ENCODE data around the gene RAPGEF5.

The RAPGEF5 gene

DNA sequence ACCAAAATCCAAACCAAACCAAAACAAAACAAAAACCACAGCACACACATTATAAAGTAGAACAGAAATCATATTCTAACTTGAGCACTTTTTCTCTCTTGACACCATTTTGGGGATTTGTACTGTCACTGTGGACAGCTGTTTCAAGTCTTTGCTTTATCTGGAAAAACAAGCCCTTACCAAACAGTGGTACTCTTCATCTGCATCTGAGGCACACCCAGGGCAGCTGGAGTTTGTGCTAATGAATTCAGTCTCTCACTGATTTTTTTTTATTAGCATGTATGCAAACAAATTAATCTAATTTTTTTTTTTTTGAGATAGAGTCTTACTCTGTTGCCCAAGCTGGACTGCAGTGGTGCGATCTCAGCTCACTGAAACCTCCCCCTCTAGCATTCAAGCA is 171.4 kb downstream of the RAPGEF5 start:
- no peak overlapping the region for H3K4me3 ChIP-seq (ENCODE audit: control insufficient read depth, low read depth, low read length)
- TF ChIP-seq, protein P1, sequence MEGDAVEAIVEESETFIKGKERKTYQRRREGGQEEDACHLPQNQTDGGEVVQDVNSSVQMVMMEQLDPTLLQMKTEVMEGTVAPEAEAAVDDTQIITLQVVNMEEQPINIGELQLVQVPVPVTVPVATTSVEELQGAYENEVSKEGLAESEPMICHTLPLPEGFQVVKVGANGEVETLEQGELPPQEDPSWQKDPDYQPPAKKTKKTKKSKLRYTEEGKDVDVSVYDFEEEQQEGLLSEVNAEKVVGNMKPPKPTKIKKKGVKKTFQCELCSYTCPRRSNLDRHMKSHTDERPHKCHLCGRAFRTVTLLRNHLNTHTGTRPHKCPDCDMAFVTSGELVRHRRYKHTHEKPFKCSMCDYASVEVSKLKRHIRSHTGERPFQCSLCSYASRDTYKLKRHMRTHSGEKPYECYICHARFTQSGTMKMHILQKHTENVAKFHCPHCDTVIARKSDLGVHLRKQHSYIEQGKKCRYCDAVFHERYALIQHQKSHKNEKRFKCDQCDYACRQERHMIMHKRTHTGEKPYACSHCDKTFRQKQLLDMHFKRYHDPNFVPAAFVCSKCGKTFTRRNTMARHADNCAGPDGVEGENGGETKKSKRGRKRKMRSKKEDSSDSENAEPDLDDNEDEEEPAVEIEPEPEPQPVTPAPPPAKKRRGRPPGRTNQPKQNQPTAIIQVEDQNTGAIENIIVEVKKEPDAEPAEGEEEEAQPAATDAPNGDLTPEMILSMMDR (conservative IDR thresholded peaks at IDR 0.05; ENCODE audit: control insufficient read depth, insufficient read depth, low read depth, low read length) = no peak
- no peak for DNase-seq (ENCODE audit: low read depth)

DNA sequence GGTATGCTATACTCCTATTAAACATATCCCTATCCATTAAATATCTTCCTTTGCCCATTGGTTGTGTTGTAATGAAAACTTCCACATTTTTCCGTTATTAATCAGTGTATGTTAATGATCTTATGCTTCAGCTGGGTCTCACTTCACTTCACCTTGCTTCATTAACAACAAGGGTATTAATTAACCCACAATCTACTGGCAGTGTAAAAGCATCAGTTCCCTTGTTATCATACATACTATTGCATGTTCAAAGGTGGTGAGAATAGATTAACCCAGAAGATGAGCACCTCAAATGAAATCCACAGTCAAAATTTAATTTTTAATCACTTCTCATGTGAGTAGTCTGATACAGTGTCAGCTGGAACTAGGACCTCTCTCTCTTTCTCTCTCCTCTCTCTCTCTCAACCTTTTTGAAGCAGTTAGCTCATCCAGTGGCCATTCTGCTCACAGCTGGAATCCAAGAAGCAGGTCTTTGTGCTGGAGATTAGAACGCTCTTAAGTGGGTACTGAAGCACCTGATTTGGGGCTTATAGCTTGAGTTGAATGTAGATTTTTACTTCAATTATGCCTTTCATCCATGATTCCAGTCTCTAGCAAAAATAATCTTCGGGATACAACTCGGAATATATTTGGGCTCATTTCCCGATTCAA is 172.3 kb downstream of the RAPGEF5 start:
- H3K4me3 ChIP-seq (ENCODE audit: control insufficient read depth, low read depth, low read length) = no peak overlapping the region

DNA sequence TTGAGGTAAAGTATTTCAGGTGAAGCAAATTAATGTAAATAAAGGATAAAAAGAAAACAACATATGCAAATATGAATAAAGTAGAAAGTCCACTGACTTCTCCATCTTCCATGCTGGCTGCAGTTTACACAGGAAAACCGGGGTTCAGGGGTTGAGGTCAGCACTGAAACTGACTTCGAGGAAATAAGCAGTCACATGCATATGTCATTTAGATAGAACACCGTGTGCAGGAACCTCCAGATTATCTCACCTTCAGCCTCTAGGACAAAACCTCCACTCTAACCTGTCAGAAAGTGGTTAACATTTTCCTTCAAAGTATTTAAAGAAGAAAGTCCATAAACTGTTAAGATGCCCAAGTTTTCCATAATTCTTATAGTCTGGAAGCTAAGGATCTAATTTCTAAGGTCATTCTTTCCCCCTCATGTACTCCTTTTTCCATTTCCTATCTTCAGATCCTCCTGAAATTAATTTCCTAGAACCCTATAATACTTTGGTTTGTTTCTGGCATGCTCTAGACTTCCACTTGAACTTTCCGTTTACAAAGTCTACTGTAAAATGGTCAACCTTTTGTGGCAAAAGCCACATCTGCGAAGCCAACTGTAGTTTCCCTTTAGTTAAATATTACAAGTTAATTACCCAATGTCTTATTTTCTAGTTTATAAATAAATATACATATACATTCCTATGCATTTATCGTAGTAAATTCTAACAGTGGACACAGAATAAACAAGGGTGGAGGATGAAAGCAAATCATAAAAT is 173.3 kb downstream of the RAPGEF5 start:
- TF ChIP-seq, protein P1 (conservative IDR thresholded peaks at IDR 0.05; ENCODE audit: control insufficient read depth, insufficient read depth, low read depth, low read length) = no peak
- no peak overlapping the region for H3K4me3 ChIP-seq (ENCODE audit: control insufficient read depth, low read depth, low read length)
- DNase-seq (ENCODE audit: low read depth) = no peak

More for the DNA sequence above, 172.3 kb downstream of the RAPGEF5 start:
- DNase-seq (ENCODE audit: low read depth) = no peak
- TF ChIP-seq, protein P1 (conservative IDR thresholded peaks at IDR 0.05; ENCODE audit: control insufficient read depth, insufficient read depth, low read depth, low read length) = no peak

DNA sequence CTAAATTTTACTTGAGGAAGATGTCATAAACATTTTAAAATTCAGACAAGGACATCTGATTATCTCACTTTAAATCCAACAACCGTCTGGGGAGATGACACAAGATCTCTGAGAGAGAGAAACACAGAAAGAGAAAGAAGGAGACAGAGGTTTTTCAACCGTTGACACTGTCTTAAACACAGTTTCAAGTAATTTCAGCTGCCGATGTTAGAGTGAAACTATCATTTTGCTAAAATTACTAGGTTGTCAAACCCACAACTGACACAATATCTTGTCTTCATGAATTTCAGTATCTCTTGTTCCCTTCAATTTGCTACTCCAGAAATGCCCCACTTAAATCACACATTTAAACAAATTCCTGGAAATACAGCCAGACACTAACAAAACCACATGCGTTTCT is 174.8 kb downstream of the RAPGEF5 start:
- DNase-seq (ENCODE audit: low read depth) = no peak
- TF ChIP-seq, protein P1 (conservative IDR thresholded peaks at IDR 0.05; ENCODE audit: control insufficient read depth, insufficient read depth, low read depth, low read length) = no peak
- H3K4me3 ChIP-seq (ENCODE audit: control insufficient read depth, low read depth, low read length) = no peak overlapping the region

DNA sequence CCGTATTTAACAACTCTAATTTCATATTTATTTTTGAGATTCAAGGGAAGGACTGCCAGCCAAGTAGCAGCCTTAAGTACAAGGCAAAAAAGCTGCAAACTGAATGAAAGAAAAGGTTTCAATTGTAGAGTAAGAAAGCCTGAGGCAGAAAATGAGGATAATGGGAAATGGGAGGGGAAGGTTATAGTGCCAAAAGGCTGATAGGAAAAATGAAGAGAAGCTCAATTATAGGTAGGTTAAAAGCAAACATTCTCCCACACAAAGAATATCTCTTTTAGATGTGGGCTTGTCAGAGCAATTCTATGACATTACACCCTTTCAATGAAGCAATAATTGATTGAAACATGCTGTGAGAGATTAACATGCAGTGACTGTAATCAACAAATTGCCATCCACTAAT is 175.3 kb downstream of the RAPGEF5 start:
- TF ChIP-seq, protein P1 (conservative IDR thresholded peaks at IDR 0.05; ENCODE audit: control insufficient read depth, insufficient read depth, low read depth, low read length) = no peak
- H3K4me3 ChIP-seq (ENCODE audit: control insufficient read depth, low read depth, low read length) = no peak overlapping the region
- DNase-seq (ENCODE audit: low read depth) = no peak

DNA sequence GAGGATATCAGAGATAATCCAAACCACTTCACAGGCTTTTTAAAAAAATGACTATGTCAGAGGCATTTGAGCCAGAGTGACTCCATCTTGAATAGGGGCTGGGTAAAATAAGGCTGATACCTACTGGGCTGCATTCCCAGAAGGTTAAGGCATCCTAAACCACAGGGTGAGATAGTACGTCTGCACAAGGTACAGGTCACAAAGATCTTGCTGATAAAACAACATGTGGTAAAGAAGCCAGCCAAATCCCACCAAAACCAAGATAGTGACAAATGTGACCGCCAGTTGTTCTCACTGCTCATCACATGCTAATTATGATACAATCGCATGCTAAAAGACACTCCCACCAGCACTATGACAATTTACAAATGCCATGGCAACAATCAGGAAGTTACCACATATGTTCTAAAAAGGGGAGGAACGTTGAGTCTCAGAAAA is 177.5 kb downstream of the RAPGEF5 start:
- DNase-seq (ENCODE audit: low read depth) = no peak
- TF ChIP-seq, protein P1 (conservative IDR thresholded peaks at IDR 0.05; ENCODE audit: control insufficient read depth, insufficient read depth, low read depth, low read length) = no peak
- H3K4me3 ChIP-seq (ENCODE audit: control insufficient read depth, low read depth, low read length) = no peak overlapping the region
